Esophagus muscularis mucosa (tissue), 4 donors: ENCODE results near the gene C4orf50. TPM values are rescaled to one million over a fixed set of nuclear protein-coding genes. Genes with fewer than 3 reads are reported as not detected.

Experiments
- DNase-seq: peaks from one replicate; pipeline ENCODE4 v3.0.0-alpha.2; 2017; ENCODE audit errors: extremely low spot score
- H3K27ac ChIP-seq, 4 donors: fragments of 200-600 bp; sonication (generic); replicated peaks in 1 of 4; 1 replicate in 3 of 4; 2 replicates in 1 of 4; pipeline ENCODE4 v1.5.1; 2016 to 2019; ENCODE audit warnings: mild to moderate bottlenecking in 1 of 4
- H3K27me3 ChIP-seq, 4 donors: fragments of 200-600 bp; sonication (generic); one replicate each; pipeline versions ENCODE4 v1.5.1 to v1.6.0; 2016 to 2019
- H3K36me3 ChIP-seq, 4 donors: fragments of 200-600 bp; sonication (generic); one replicate each; pipeline ENCODE4 v1.5.1; 2016 to 2019
- H3K4me1 ChIP-seq, 4 donors: fragments of 200-600 bp; sonication (generic); one replicate each; pipeline ENCODE4 v1.5.1; 2016 to 2019
- H3K4me3 ChIP-seq, 4 donors: fragments of 200-600 bp; sonication (generic); 1 replicate in 2 of 4; 2 replicates in 2 of 4; pipeline ENCODE4 v1.5.1; 2016 to 2019; ENCODE audit warnings: mild to moderate bottlenecking in 4 of 4, moderate library complexity in 1 of 4
- H3K9me3 ChIP-seq, 4 donors: fragments of 200-600 bp; sonication (generic); 1 replicate in 3 of 4; 2 replicates in 1 of 4; pipeline ENCODE4 v1.5.1; 2016 to 2019
- CTCF ChIP-seq, 3 experiments: fragments of 200-600 bp in 2 of 3; fragments of 450-650 bp in 1 of 3; sonication (generic) in 2 of 3; IDR thresholded peaks; one replicate each; pipeline ENCODE4 v1.5.1; 2017 to 2019; ENCODE audit warnings: antibody characterized with exemption in 3 of 3, mild to moderate bottlenecking in 2 of 3, moderate library complexity in 1 of 3
- EP300 ChIP-seq: sonication (generic); formaldehyde crosslinking; IDR thresholded peaks from one replicate; pipeline ENCODE4 v1.6.1; 2017; ENCODE audit warnings: antibody characterized with exemption
- POLR2A ChIP-seq: fragments of 450-650 bp; IDR thresholded peaks from one replicate; pipeline ENCODE4 v1.6.1; 2017; ENCODE audit warnings: antibody characterized with exemption, moderate library complexity, mild to moderate bottlenecking, low read depth
- POLR2AphosphoS5 ChIP-seq, 2 donors: sonication (generic); formaldehyde crosslinking; IDR thresholded peaks; one replicate each; pipeline ENCODE4 v1.6.1; 2017; ENCODE audit warnings: antibody characterized with exemption in 2 of 2
- WGBS: methylation state at CpG from one replicate; pipeline ENCODE4 v1.1.5; 2018; 5-methylcytosine and 5-hydroxymethylcytosine counted together
- intact Hi-C: fragments of 100-400 bp; cut with DNase I; formaldehyde crosslinking; loops from one replicate; pipeline ENCODE4 v1.15.1; 2023
- total RNA-seq, 4 donors: library from RNA; depleted of rRNA; stranded (reverse); fragments of >200 nt; gene quantifications; one replicate each; pipeline versions ENCODE4 v1.1.0 to v1.2.1, GENCODE V29; 2016

The C4orf50 gene
- total RNA-seq, 4 donors from 2014 or later, result 0.11 to 0.42 (median 0.26) TPM

GRCh38 chr4:5897674-5898073 lies 120.6 kb downstream of the C4orf50 start:
- peaks cover 0 to 97% (median 4%) of the 10 kb centered on the region in 4 donors for H3K27me3 ChIP-seq
- no peak for TF ChIP-seq EP300
- TF ChIP-seq POLR2AphosphoS5 (IDR thresholded peaks at IDR 0.05), result no peak
- TF ChIP-seq CTCF (IDR thresholded peaks at IDR 0.05), result no peak
- no peak for TF ChIP-seq POLR2A

GRCh38 chr4:5895287-5895686 lies 122.9 kb downstream of the C4orf50 start:
- 57% methylated on average over 4 of the region's 4 CpGs for WGBS
- Histone ChIP-seq H3K36me3 (no peaks in the 10 kb centered on the region), H3K4me1 (peaks cover 5 to 27% (median 18%) of the 10 kb centered on the region in 4 donors), H3K27ac (no peak overlapping the region), H3K4me3 (no peak overlapping the region), H3K27me3 (peaks cover 0 to 97% (median 23%) of the 10 kb centered on the region in 4 donors), H3K9me3 (peaks cover 0 to 13% (median 9%) of the 10 kb centered on the region in 4 donors)
- TF ChIP-seq POLR2A, result no peak
- no peak for TF ChIP-seq CTCF (IDR thresholded peaks at IDR 0.05)
- TF ChIP-seq POLR2AphosphoS5 (IDR thresholded peaks at IDR 0.05), result no peak
- no peak for TF ChIP-seq EP300
- no peak for DNase-seq
- intact Hi-C loops, result no loop called here

More at GRCh38 chr4:5897674-5898073, 120.6 kb downstream of the C4orf50 start:
- Histone ChIP-seq H3K36me3 (no peaks in the 10 kb centered on the region), H3K9me3 (peaks cover 0 to 13% (median 9%) of the 10 kb centered on the region in 4 donors), H3K27ac (no peak overlapping the region), H3K4me1 (peaks cover 0 to 9% (median 5%) of the 10 kb centered on the region in 4 donors), H3K4me3 (no peak overlapping the region)
- WGBS, result 85% methylated on average over 12 of the region's 13 CpGs
- intact Hi-C loops, result no loop called here
- DNase-seq, result no peak

- intact Hi-C loops, result no loop called here
- DNase-seq, result no peak
- no peak overlapping the region for H3K4me3 ChIP-seq
- 19% methylated on average over 4 of the region's 7 CpGs for WGBS
- peaks cover 0 to 13% (median 9%) of the 10 kb centered on the region in 4 donors for H3K9me3 ChIP-seq
- H3K27me3 ChIP-seq, result peaks cover 0 to 97% (median 32%) of the 10 kb centered on the region in 4 donors
- no peak overlapping the region for H3K27ac ChIP-seq
- TF ChIP-seq POLR2AphosphoS5 (IDR thresholded peaks at IDR 0.05), result no peak
- TF ChIP-seq EP300, result no peak
- no peak for TF ChIP-seq CTCF (IDR thresholded peaks at IDR 0.05)
- H3K36me3 ChIP-seq, result no peaks in the 10 kb centered on the region
- peaks cover 10 to 37% (median 25%) of the 10 kb centered on the region in 4 donors for H3K4me1 ChIP-seq
These were observed 124.0 kb downstream of the C4orf50 start for GRCh38 chr4:5894266-5894665.

GRCh38 chr4:5893591-5893990 lies 124.6 kb downstream of the C4orf50 start:
- intact Hi-C loops, result no loop called here
- WGBS, result 72% methylated on average over 8 of the region's 8 CpGs
- no peak overlapping the region for H3K27ac ChIP-seq
- H3K4me1 ChIP-seq, result peaks cover 10 to 44% (median 31%) of the 10 kb centered on the region in 4 donors
- H3K36me3 ChIP-seq, result no peaks in the 10 kb centered on the region
- DNase-seq, result no peak
- TF ChIP-seq POLR2AphosphoS5 (IDR thresholded peaks at IDR 0.05) (no peak), POLR2A (no peak), EP300 (no peak), CTCF (IDR thresholded peaks at IDR 0.05) (no peak)
- H3K9me3 ChIP-seq, result peaks cover 0 to 13% (median 9%) of the 10 kb centered on the region in 4 donors
- H3K4me3 ChIP-seq, result no peak overlapping the region
- peaks cover 0 to 97% (median 39%) of the 10 kb centered on the region in 4 donors for H3K27me3 ChIP-seq
